GM18502 (cell line): ENCODE results near the gene HLA-DMB.

ENCODE experiments used
- ATAC-seq: cut with Tn5 transposase; IDR thresholded peaks from one replicate; pipeline ENCODE4 v1.9.1; 2021; ENCODE audit warnings: mild to moderate bottlenecking; ENCODE audit not compliant: unreplicated experiment, poor library complexity

The HLA-DMB gene

GRCh38 chr6:32940656-32941213 lies at the start of gene HLA-DMB:
HLA-DMB (minus strand) TSS chr6:32941028; CDS start chr6:32940807, 221 bp downstream.
- ATAC-seq, result peak; percentile 61

GRCh38 chr6:32989368-32989767 lies 48.5 kb upstream of the HLA-DMB start:
- no peak for ATAC-seq

GRCh38 chr6:32984622-32985389 lies 44.0 kb upstream of the HLA-DMB start:
- no peak for ATAC-seq

GRCh38 chr6:32983964-32984621 lies 43.3 kb upstream of the HLA-DMB start:
- no peak for ATAC-seq

GRCh38 chr6:32983493-32983848 lies 42.6 kb upstream of the HLA-DMB start:
- no peak for ATAC-seq

GRCh38 chr6:32982702-32983492 lies 42.1 kb upstream of the HLA-DMB start:
- no peak for ATAC-seq

GRCh38 chr6:32982084-32982701 lies 41.4 kb upstream of the HLA-DMB start:
- no peak for ATAC-seq

- no peak for ATAC-seq
Observed at GRCh38 chr6:32980488-32981038, 39.7 kb upstream of the HLA-DMB start.

GRCh38 chr6:32979720-32980487 lies 39.1 kb upstream of the HLA-DMB start:
- no peak for ATAC-seq

GRCh38 chr6:32977953-32978324 lies 37.1 kb upstream of the HLA-DMB start:
- no peak for ATAC-seq

GRCh38 chr6:32977272-32977952 lies 36.6 kb upstream of the HLA-DMB start:
- no peak for ATAC-seq

- ATAC-seq, result no peak
Observed at GRCh38 chr6:32976334-32977069, 35.7 kb upstream of the HLA-DMB start.

- no peak for ATAC-seq
Observed at GRCh38 chr6:32975886-32976285, 35.1 kb upstream of the HLA-DMB start.

GRCh38 chr6:32974541-32975308 lies 33.9 kb upstream of the HLA-DMB start:
- ATAC-seq, result no peak

GRCh38 chr6:32974016-32974333 lies 33.1 kb upstream of the HLA-DMB start:
- no peak for ATAC-seq

- ATAC-seq, result no peak
Observed at GRCh38 chr6:32973144-32974015, 32.6 kb upstream of the HLA-DMB start.
